HCT116 (cell line): Measurements from ENCODE around the gene CCDC86. TPM values are rescaled to one million over a fixed set of nuclear protein-coding genes. Genes with fewer than 3 reads are reported as not detected.

ENCODE experiments used
- total RNA-seq: library from RNA; stranded (reverse); gene quantifications from one replicate; pipeline ENCODE4 v1.2.1, GENCODE V29; 2021; ENCODE audit not compliant: unreplicated experiment

CCDC86 gene
- total RNA-seq, 1 experiment from 2014 or later = 69.6 TPM

Other genes with a start within 250 kb of the CCDC86 start
- gene MS4A8, start 142.5 kb upstream of the CCDC86 start, total RNA-seq = 0.17 TPM
- not detected for gene MS4A18, start 117.4 kb upstream of the CCDC86 start, total RNA-seq
- gene MS4A15, start 85.2 kb upstream of the CCDC86 start, total RNA-seq = 1.5 TPM
- gene MS4A10, start 56.8 kb upstream of the CCDC86 start, total RNA-seq = not detected
- gene PTGDR2, start 13.8 kb downstream of the CCDC86 start, total RNA-seq = 0.12 TPM
- gene ZP1, start 25.4 kb downstream of the CCDC86 start, total RNA-seq = not detected
- 156 TPM for gene PRPF19, start 64.5 kb downstream of the CCDC86 start, total RNA-seq
- 44.4 TPM for gene TMEM109, start 72.0 kb downstream of the CCDC86 start, total RNA-seq
- 120 TPM for gene TMEM132A, start 82.3 kb downstream of the CCDC86 start, total RNA-seq
- gene SLC15A3, start 110.1 kb downstream of the CCDC86 start, total RNA-seq = not detected
- gene CD6, start 129.6 kb downstream of the CCDC86 start, total RNA-seq = 1.4 TPM